EH (cell line): ENCODE measurements around the gene LRRC27.
"Not testable (repeated sequence)": the region's sequence is repeated elsewhere in the genome, so short reads cannot be mapped to it uniquely, and the experiment has no call there.

Source experiments
- DNase-seq: peaks from one replicate; pipeline ENCODE4 v3.0.0-alpha.2; 2015; ENCODE audit warnings: low read depth

Gene LRRC27

DNA sequence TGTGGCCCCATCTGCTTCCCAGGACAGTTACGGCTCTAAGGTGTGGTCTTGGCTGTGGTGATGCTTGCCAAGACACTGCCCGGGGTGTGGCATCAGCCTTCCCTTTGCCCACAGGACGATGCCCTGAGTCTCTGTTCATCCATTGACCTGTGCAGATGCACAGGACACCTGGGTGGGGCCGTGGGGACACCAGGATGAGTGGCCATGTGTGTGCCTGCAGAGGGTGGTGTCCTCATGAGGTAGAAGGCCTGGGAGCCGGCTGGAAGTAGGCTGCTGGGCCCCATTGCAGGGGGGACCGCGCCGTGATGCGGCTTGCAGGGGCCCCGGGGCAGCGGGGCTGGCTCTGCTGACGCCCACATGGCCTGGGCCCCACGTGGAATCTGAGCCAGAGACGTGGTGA lies 42.6 kb downstream of the LRRC27 start:
- DNase-seq = no peak

DNA sequence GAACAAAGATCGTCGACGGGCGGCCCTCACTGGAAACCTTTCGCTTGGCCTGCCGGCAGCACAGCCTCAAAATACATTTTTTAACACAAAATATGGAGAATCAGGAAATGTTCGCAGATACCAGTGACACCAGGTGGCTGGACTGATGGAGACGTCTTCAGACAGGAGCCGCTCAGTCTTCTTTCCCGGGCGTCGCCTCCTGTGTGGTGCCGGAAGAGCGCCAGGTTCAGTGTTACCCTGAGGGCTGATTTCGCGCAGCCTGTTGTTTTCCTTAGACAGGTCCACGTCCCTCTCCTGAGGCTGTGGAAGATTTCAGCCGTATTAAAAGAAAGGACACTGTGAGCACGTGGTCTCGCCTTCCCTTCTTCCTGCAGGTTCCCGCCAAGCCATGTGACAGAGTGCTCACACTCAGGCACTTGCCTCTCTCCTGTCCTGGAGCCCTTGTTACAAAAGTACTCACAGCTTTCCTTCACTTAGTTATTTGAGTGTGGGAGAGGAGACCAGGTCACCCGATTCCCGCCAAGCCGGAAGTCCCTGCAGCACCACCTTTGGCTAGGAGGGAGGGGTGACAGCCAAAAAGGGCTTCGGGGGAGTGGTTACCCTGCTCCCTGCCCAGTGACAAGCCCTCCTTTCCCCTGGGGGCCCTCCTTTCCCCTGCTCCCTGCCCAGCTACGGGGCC lies 43.3 kb downstream of the LRRC27 start:
- DNase-seq = no peak

DNA sequence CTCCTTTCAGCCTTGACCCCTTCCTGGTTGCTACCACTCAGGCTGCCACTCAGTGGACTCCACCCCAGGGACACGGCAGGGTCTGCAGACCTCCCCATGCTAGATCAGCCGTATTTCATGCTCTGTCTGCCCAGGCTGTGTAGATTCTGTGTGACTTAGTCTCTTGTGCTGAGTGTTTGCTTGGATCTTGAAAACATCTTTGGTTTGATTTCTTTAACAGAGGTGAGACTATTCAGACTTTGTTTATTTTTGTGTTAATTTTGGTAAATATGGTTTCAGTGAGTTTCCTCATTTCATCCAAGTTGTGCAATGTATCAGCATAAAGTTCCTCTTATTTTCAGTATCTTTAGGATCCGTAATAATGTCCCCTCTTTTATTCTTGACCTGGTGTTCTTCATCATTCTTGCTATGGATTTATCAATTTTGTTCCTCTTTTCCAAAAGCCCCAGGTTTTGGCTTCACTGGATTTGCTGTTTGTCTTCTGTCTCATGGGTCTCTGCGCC lies 43.9 kb downstream of the LRRC27 start:
- DNase-seq = no peak

DNA sequence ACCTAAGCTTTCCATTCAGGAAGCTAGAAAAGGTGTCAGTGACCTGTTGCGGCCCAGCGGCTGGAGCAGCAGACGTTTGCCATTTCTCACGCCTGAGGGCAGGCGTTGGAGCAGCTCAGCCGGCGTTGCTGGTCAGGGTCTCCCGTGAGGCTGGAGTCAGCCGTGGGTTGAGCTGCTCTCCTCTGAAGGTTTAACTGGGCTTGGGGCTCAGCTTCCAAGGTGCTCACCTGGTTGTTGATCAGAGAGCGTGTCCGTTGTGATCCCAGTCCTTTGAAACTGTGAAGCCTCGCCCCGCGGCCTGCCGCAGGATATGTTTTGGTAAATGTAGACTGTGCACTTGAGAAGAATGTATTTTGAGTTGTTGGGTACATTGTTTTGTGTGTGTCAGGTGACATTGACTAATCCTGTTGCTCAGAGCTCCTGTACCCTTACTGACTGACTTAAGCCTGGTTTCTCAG lies 44.4 kb downstream of the LRRC27 start:
- DNase-seq = no peak

DNA sequence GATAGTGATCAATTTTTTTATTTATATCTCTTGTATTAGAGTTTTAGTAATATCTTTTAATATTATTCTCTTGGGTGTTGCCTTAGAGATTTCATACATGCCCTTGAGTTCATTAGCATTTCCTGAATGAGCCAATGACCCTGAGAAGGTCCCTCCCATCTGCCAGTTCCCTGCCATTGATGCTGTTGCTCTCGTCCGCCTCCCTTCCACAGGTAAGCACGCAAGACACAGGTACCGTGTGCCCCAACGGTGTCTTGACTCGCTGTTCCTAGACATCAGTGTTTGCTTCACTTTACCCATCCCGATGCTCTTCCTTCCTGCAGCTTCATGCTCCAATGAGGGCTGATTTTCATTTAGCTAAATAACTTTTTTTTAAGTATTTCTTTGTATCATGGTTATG lies 45.3 kb downstream of the LRRC27 start:
- DNase-seq = no peak

DNA sequence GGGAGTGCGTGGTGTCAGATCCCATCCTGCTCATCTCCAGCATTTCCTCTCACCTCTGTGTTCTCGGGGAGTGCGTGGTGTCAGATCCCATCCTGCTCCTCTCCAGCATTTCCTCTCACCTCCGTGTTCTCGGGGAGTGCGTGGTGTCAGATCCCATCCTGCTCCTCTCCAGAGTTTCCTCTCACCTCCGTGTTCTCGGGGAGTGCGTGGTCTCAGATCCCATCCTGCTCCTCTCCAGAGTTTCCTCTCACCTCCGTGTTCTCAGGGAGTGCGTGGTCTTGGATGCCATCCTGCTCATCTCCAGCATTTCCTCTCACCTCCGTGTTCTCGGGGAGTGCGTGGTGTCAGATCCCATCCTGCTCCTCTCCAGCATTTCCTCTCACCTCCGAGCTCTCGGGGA lies 47.0 kb downstream of the LRRC27 start:
- not testable (repeated sequence) for DNase-seq

DNA sequence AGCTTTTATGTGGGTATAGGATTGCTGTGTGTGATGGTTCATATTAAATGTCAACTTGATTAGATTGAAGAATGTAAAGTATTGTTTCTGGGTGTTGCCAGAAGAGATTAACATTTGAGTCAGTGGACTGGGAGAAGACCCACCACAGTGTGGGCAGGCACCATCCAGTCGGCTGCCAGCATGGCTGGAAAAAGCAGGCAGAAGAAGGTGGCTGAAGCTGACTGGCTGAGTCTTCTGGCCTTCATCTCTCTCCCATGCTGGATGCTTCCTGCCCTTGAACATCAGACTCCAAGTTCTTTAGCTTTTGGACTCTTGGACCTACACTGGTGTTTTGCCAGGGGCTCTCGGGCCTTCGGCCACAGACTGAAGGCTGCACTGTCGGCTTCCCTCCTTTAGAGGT lies 49.0 kb downstream of the LRRC27 start:
- not testable (repeated sequence) for DNase-seq

DNA sequence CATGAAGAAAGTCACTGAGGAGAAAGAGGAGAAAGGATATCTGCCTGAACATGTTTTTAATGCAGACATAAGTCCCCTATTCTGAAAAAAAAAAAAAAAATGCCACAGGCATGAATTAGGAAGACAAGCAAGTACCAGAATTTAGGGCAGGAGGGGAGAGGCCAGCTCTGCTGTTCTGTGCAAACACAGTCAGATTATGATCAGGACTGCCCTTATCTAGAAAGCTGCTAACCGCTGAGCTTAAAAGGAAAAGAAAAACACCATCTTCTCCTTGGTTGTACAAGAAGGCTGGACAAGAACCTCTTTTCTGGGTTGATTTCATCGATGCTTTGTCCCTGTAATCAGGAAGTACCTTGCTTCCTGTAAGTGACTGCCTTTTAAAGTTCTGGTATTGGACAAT lies 49.7 kb downstream of the LRRC27 start:
- DNase-seq = no peak

DNA sequence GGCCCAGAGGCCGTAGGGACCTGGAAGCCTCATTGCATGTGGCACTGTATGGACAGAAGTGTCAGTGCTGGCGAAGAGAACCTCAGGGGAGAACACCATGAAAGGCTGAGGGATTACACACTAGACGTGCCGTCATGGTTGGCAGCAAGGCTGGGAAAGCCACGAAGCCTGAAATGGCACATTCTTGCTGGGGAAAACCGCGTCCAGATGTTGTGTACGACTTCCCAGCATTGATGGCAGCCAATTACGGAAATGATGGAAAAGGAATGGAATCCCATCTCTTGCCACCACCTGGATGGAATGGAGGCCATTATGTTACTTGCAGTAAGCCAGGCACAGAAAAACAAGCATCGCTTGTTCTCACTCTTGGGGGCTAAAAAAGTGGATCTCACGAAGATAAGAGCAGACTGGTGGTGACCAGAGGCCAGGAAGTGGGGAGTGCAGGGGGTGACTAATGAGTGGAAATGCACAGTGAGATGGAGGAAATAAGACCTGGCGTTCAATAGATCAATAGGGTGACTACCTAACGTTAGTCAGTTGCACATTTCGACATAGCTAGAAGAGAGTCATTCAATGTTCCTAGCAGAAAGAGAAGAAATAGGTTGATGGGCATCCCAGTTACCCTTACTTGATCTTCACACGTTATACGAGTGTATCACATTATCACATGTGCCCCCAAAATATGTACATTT lies 50.4 kb downstream of the LRRC27 start:
- DNase-seq = peak; percentile 86

DNA sequence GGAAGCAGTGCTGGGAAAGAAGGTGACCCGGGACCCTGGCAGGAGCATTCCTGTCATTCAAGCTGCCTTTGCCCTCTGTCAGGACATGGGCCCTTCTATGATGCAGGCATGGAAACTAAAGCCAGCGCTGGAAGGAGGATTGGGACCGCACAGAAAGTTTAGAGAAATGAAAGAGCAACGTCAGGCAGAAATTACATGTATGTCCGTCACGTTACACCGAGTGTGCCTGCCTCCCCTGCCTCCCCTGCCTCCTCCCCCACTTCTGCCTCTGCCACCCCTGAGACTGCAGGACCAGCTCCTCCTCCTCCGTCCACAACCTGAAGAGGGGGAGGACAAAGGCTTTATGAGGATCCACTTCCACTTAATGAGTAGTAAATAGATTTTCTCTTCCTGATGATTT lies 51.1 kb downstream of the LRRC27 start:
- no peak for DNase-seq

DNA sequence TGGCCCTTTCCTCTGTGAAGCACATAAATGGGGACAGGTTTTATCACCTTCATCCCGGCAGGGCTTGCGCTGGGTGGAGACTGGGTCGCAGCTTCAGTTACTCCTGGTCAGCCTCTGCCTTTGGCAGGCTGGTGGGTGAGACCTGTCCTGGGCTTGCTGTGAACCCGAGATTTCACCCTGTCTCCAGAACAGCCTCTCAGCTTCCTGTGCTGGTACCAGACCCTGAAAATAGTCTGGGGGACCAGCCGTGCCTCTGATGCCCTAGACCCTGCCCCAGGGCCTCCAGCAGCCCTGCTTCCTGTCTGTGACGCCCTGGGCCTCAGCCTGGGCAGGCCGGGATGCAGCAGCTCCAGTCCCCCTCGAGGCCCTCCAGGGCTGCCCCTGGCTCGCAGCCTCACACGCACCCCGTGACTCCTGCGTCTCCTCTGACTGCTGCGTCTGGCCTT lies 51.8 kb downstream of the LRRC27 start:
- no peak for DNase-seq

DNA sequence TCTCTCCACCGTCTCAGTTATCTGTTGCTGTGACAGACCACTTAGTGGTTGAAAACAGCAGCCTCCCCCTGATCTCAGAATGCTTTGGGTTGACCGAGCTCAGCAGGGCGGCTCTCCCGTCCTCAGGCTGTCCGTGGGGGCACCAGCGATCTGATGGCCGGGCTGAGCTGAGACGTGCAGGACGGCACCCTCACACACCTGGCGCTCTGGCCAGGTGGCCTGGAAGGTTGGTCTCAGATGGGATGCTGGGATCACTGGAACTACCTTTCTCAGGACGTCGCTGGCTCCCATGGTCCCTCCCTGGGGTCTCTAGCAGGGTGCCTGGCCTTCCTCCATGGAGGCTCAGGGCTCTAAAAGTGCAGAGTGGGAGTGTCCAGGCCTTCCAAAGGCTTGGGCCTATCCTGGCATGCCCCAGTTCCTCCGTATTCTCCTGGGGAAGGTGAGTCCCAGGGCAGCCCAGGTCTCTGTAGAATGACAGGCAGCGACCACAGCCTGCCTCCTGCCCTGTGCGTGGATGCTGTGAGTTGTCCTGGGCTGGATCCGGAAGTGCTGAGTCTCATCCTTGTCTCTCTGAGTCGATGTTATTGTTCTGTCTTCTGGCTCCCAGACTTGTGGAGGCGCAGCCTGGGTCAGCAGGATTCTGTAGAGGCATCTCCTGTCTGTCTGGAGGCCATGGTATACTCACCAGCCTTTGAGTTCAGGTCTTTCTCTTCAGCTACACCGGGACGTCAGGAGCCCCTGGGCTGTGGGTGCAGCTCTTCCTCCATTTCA lies 52.8 kb downstream of the LRRC27 start:
- DNase-seq = no peak

DNA sequence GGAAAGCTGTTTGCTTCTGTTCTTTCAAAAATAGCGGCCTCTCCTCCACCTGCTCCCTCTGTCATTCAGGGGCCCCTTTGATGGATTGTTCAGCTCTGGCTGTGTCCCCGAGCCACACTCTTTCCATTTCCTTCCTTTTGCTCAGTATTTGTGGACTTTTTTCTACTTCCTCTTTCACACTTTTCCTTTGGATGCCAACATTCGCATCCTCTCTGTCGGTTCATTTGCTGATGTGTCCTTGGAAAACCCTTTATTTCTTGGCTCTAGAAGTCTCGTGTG lies 53.3 kb downstream of the LRRC27 start:
- DNase-seq = no peak

DNA sequence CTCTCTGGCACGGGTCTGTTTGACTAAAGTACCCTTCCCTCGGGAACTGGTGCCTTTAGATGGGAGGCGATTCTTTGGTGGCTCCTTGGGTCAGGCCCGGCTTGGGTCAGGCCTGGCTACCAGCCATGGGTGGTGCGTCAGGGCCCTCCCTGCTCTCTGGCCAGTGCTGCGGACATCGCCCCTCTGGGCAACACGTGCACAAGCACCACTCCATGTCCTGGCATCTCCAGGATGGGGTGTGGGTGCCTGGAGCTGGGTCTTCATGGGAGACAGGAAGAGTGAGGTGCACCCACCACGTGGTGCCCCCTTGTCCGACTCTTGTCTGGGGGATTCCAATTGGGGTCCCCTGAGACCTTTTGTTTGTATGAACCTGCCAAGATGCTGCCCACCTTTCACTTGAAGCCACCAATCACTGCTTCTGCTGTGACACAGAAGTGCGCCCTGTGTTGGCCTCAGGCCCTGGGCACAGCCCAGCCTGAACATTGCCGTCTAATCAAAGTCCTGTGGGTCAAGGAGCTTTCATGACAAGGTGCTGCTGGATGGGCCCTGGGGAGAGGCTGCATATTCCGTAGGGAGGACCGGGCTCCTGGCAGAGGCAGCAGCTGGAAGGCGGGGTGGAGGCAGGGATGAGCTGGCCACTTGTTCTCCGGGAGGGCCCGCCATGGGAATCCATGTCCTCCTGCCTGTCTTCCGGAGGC lies 53.9 kb downstream of the LRRC27 start:
- no peak for DNase-seq

DNA sequence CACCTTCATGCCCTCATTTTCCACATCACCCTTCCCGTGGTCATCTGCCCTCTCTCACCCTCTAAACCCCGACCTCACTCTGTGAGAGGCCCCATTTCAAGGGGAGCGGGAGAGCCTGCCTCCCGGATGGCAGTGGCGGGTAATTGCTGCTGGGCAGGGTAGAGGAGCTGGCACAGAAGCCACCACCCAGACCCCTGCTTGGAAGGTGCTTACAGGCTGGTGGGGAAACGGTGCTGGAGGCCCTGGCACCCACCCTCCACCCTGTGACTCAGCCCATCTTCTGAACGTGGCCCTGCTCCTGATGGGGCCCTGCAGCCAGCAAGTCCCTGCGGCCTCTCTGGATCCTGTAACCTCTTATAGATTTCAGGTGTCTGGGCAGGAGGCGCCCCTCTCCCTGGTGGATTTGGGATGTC lies 54.4 kb downstream of the LRRC27 start:
- no peak for DNase-seq

DNA sequence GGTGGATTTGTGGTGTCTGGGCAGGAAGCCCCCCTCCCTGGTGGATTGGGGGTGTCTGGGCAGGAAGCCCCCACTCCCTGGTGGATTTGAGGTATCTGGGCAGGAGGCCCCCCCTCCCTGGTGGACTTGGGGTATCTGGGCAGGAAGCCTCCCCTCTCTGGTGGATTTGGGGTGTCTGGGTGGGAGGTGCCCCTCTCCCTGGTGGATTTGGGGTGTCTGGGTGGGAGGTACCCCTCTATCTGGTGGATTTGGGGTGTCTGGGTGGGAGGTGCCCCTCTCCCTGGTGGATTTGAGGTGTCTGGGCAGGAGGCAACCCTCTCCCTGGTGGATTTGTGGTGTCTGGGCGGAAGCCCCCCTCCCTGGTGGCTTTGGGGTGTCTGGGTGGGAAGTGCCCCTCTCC lies 54.9 kb downstream of the LRRC27 start:
- not testable (repeated sequence) for DNase-seq

DNA sequence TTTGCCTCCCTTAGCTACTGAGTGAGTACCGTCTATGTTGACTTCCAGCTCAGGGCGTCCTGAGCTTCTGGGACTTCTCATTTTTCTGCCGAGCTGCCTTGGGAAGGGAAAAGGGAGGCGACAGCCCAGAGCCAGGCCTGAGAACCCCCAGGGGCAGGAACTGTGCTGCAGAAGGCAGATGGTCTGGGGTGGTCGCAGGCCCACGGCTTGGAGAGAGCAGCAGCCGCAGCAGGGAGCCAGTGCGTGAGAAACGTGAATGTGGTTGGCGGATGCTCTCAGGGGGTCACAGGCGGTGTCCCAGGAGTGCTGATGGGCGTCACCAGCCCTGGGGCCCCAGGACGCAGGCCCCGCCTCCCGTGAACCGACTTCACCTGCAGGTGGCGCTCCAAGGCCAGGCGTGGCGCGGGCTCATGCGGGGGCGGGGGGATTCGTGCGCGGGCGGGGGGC lies 55.8 kb downstream of the LRRC27 start:
- DNase-seq = peak; percentile 54

DNA sequence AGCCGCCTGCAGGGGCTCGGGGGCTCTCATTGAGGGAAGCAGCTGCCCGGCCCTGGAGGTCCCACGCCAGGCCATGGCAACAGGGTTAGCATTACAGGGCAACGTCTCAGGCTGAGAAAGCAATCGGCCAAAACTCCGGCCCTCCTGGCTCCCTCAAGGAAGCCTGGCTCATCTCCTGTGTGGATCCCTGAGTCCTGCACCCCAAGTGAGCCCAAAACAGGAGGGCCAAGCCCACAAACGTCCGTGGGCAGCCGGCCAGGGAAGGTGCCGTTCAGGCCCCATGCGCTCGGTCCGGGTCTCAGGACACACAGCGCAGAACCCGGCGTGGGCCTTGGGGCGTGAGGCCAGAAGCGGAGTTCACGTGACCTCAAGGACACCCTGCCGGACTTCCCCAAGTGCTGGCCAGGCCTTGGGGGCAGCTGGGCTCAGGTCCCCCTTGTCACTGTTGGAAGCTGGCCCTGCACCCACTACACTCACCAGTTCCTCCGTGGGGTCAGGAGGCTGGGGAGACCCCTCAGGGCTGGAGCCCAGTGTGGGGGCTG lies 57.0 kb downstream of the LRRC27 start:
- no peak for DNase-seq

DNA sequence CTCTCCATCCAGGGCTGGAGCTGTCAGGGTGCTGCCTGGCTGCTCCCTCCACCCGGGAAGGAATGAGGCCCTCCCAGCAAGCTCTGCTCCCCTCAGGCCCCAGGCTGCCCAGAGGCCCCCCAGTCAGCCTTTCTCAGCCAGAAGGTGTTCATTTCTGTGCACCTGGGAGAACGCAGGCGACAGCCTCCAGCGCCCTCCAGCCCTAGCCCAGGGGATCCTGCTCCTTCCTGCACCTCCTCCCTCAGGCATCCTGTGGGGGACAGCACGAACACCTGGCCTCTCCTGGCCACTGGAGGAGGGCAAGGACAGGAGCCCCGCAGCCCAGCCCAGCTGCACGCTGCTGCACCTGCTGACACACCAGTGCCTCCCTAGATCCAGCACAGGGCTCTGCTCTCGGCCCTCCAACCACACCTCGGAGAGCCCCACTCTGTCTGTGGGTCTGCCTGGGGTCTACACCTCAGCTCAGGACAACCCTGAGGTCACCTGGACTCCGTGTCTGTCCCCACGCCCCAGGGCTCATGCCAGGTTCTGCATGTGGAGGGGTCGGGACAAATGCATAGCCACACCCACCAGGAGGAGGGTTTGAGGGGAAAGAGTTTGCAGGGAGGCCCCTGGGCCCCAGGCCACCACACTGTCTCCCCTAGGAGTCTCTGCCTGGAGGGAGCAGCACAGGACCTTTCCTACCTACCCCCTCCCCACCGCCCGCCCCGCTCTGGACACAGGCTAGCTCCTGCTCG lies 57.6 kb downstream of the LRRC27 start:
- DNase-seq = no peak

DNA sequence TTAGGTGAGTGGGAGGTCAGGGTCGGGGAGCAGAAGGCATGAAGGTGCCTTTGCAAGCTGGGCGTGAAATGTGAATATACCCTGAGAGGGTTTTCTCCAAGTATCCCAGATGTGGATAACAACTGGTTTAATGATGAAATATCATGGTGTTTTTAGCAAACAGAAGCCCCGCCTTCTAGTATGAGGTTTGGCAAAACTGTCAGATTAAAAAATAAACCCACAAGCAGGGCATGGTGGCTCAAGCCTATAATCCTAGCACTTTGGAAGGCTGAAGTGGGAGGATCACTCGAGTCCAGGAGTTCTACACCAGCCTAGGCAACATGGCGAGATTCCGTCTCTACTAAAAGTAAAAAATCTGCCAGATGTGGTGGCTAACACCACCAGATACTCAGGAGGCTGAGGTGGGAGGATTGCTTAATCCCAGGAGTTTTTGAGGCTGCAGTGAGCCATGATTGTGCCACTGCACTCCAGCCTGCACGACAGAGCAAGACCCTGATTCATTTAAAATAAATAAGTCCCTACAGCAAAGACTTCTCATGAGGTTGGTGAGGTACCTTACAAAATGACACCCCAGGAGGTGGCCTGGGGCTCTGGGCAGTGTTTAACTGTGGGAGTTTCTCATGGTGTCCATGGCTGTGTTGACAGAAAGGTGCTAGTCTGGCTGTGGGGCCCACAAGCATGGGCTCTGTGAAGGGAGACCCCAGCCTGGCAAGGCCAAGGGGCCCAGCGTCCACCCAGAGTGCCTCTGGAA lies 58.4 kb downstream of the LRRC27 start:
- DNase-seq = no peak
